Astrocyte (in vitro differentiated cells and primary cell): ENCODE data around the gene ANKRD52. TPM values are rescaled to one million over a fixed set of nuclear protein-coding genes. Genes with fewer than 3 reads are reported as not detected.

Source experiments
- DNase-seq: peaks from one replicate; pipeline ENCODE4 v3.0.0-alpha.2; 2010; ENCODE audit warnings: low read depth
- FAIRE-seq: peaks from 2 replicates; lab custom pipeline; 2011; peaks lifted over from hg19 to GRCh38; lab: Jason Lieb, UNC
- H2AFZ ChIP-seq: 2 replicates; pipeline ENCODE4 v1.6.0; 2012; ENCODE audit warnings: low read depth, low read length, inconsistent platforms
- H3K27ac ChIP-seq: 2 replicates; pipeline ENCODE4 v1.5.1; 2011; ENCODE audit warnings: low read depth, low read length, inconsistent platforms
- H3K27me3 ChIP-seq: 2 replicates; pipeline ENCODE4 v1.6.0; 2011; ENCODE audit warnings: low read length, inconsistent platforms; ENCODE audit not compliant: insufficient read depth
- H3K36me3 ChIP-seq: 2 replicates; pipeline ENCODE4 v1.5.1; 2011; ENCODE audit warnings: low read length, inconsistent platforms; ENCODE audit not compliant: insufficient read depth
- H3K4me1 ChIP-seq: 2 replicates; pipeline ENCODE4 v1.5.1; 2011; ENCODE audit warnings: low read length, inconsistent platforms; ENCODE audit not compliant: insufficient read depth
- H3K4me2 ChIP-seq: 2 replicates; pipeline ENCODE4 v1.6.0; 2012; ENCODE audit warnings: low read length, inconsistent platforms
- H3K4me3 ChIP-seq: 2 replicates; pipeline ENCODE4 v1.5.1; 2011; ENCODE audit warnings: low read depth, mild to moderate bottlenecking, low read length, inconsistent platforms; ENCODE audit not compliant: insufficient read depth
- H3K79me2 ChIP-seq: 2 replicates; pipeline ENCODE4 v1.6.0; 2012; ENCODE audit warnings: mild to moderate bottlenecking, low read length, inconsistent platforms; ENCODE audit not compliant: insufficient read depth
- H3K9ac ChIP-seq: 2 replicates; pipeline ENCODE4 v1.6.0; 2012; ENCODE audit warnings: mild to moderate bottlenecking, low read length, inconsistent platforms
- H3K9me3 ChIP-seq: 2 replicates; pipeline ENCODE4 v1.5.1; 2012; ENCODE audit warnings: low read depth, mild to moderate bottlenecking, low read length, inconsistent platforms; ENCODE audit not compliant: insufficient read depth
- H4K20me1 ChIP-seq: 2 replicates; pipeline ENCODE4 v1.6.0; 2012; ENCODE audit warnings: low read length, inconsistent platforms; ENCODE audit not compliant: insufficient read depth
- H3K27ac Mint-ChIP-seq: one replicate; pipeline ENCODE4 v1.8.0; 2021; ENCODE audit warnings: mild to moderate bottlenecking, mixed read lengths; ENCODE audit not compliant: unreplicated experiment
- H3K27me3 Mint-ChIP-seq: one replicate; pipeline ENCODE4 v1.8.0; 2021; ENCODE audit warnings: low read depth, mixed read lengths; ENCODE audit not compliant: unreplicated experiment
- H3K36me3 Mint-ChIP-seq: one replicate; pipeline ENCODE4 v1.8.0; 2021; ENCODE audit warnings: low read depth, mixed read lengths; ENCODE audit not compliant: unreplicated experiment
- H3K4me1 Mint-ChIP-seq: one replicate; pipeline ENCODE4 v1.8.0; 2021; ENCODE audit warnings: low read depth, mixed read lengths; ENCODE audit not compliant: unreplicated experiment
- H3K4me3 Mint-ChIP-seq: one replicate; pipeline ENCODE4 v1.8.0; 2021; ENCODE audit warnings: mild to moderate bottlenecking, moderate library complexity, mixed read lengths; ENCODE audit not compliant: unreplicated experiment
- H3K9me3 Mint-ChIP-seq: one replicate; pipeline ENCODE4 v1.8.0; 2021; ENCODE audit warnings: mild to moderate bottlenecking, mixed read lengths; ENCODE audit not compliant: unreplicated experiment
- CTCF ChIP-seq: IDR thresholded peaks from 2 replicates; pipeline ENCODE4 v1.5.1; 2011; ENCODE audit warnings: low read depth, mild to moderate bottlenecking, inconsistent platforms, low read length, moderate library complexity; ENCODE audit not compliant: insufficient read depth
- EZH2 ChIP-seq: IDR thresholded peaks from 2 replicates; pipeline ENCODE4 v1.6.1; 2012; ENCODE audit warnings: mild to moderate bottlenecking, low read length, inconsistent platforms; ENCODE audit not compliant: insufficient read depth
- total RNA-seq: library from RNA; stranded (reverse); gene quantifications from 2 replicates; pipeline ENCODE4 v1.2.1, GENCODE V29; 2021

Gene ANKRD52
- total RNA-seq, 1 donor from 2014 or later: 105 TPM

GRCh38 chr12:56256326-56256960 lies 1.7 kb downstream of the ANKRD52 start:
- Histone ChIP-seq H3K4me2 (peak overlapping the region; percentile 99), H3K36me3 (peaks cover 43% of the 10 kb centered on the region), H3K79me2 (peaks cover 60% of the 10 kb centered on the region), H4K20me1 (peaks cover 58% of the 10 kb centered on the region), H3K27ac (peak overlapping the region; percentile 80), H3K9me3 (no peaks in the 10 kb centered on the region), H2AFZ (no peak overlapping the region), H3K4me3 (peak overlapping the region; percentile 94), H3K27me3 (no peaks in the 10 kb centered on the region), H3K9ac (peak overlapping the region; percentile 95), H3K4me1 (peaks cover 27% of the 10 kb centered on the region)
- Mint-ChIP-seq H3K27me3 (no peaks in the 10 kb centered on the region), H3K4me3 (peak overlapping the region; percentile 94), H3K4me1 (peaks cover 25% of the 10 kb centered on the region), H3K36me3 (peaks cover 23% of the 10 kb centered on the region), H3K9me3 (no peaks in the 10 kb centered on the region), H3K27ac (peak overlapping the region; percentile 77)
- FAIRE-seq (no peak), DNase-seq (peak; percentile 26)
- TF ChIP-seq CTCF (no peak), EZH2 (no peak)

- peaks cover 58% of the 10 kb centered on the region for H4K20me1 ChIP-seq
- TF ChIP-seq EZH2 (no peak), CTCF (no peak)
- H3K27ac Mint-ChIP-seq: no peak overlapping the region
- H3K4me3 ChIP-seq: no peak overlapping the region
- H3K79me2 ChIP-seq: peaks cover 60% of the 10 kb centered on the region
- H3K4me2 ChIP-seq: peak overlapping the region; percentile 99
- FAIRE-seq (no peak), DNase-seq (no peak)
- no peak overlapping the region for H2AFZ ChIP-seq
- peak overlapping the region; percentile 94 for H3K4me3 Mint-ChIP-seq
- peaks cover 44% of the 10 kb centered on the region for H3K36me3 ChIP-seq
- H3K9me3 ChIP-seq: no peaks in the 10 kb centered on the region
- H3K27me3 Mint-ChIP-seq: no peaks in the 10 kb centered on the region
- peak overlapping the region; percentile 95 for H3K9ac ChIP-seq
- peaks cover 20% of the 10 kb centered on the region for H3K4me1 Mint-ChIP-seq
- H3K27ac ChIP-seq: no peak overlapping the region
- H3K9me3 Mint-ChIP-seq: no peaks in the 10 kb centered on the region
- peaks cover 23% of the 10 kb centered on the region for H3K36me3 Mint-ChIP-seq
- H3K27me3 ChIP-seq: no peaks in the 10 kb centered on the region
- peaks cover 24% of the 10 kb centered on the region for H3K4me1 ChIP-seq
Observed at GRCh38 chr12:56255671-56256070, 2.5 kb downstream of the ANKRD52 start.

- Histone ChIP-seq H3K4me1 (peaks cover 17% of the 10 kb centered on the region), H3K79me2 (peaks cover 59% of the 10 kb centered on the region), H2AFZ (no peak overlapping the region), H3K9ac (no peak overlapping the region), H3K4me3 (no peak overlapping the region), H3K4me2 (no peak overlapping the region), H3K36me3 (peaks cover 64% of the 10 kb centered on the region), H3K27me3 (no peaks in the 10 kb centered on the region), H3K9me3 (no peaks in the 10 kb centered on the region), H3K27ac (no peak overlapping the region), H4K20me1 (peaks cover 69% of the 10 kb centered on the region)
- H3K36me3 Mint-ChIP-seq: peaks cover 26% of the 10 kb centered on the region
- DNase-seq (no peak), FAIRE-seq (no peak)
- TF ChIP-seq EZH2 (no peak), CTCF (no peak)
- no peaks in the 10 kb centered on the region for H3K27me3 Mint-ChIP-seq
- H3K4me1 Mint-ChIP-seq: peaks cover 15% of the 10 kb centered on the region
- no peak overlapping the region for H3K27ac Mint-ChIP-seq
- no peaks in the 10 kb centered on the region for H3K9me3 Mint-ChIP-seq
- H3K4me3 Mint-ChIP-seq: no peak overlapping the region
Observed at GRCh38 chr12:56253091-56253490, 5.1 kb downstream of the ANKRD52 start.
